PC-9 (cell line): ENCODE results near the gene ZNF846. TPM values are rescaled to one million over a fixed set of nuclear protein-coding genes. Genes with fewer than 3 reads are reported as not detected.
"Not testable (repeated sequence)": the region's sequence is repeated elsewhere in the genome, so short reads cannot be mapped to it uniquely, and the experiment has no call there.

Source experiments
- BruUV-seq: library from RNA; stranded (reverse); fragments of 400-500 nt; replicated peaks from 2 replicates; lab custom pipeline; 2021; lab: Mats Ljungman, UMichigan
- CTCF ChIA-PET: fragments of 300-600 bp; sonication (Branson Sonifier 250); formaldehyde crosslinking; loops from one replicate; lab custom pipeline; 2022; ENCODE audit warnings: antibody characterized with exemption; lab: Charles Lee
- POLR2A ChIA-PET: fragments of 300-600 bp; sonication (Branson Sonifier 250); formaldehyde crosslinking; loops from one replicate; lab custom pipeline; 2022; ENCODE audit warnings: antibody characterized with exemption; ENCODE audit not compliant: unreplicated experiment; lab: Charles Lee
- DNase-seq, 2 experiments: peaks; one replicate each; pipeline versions ENCODE4 v3.0.0 to v3.0.0-alpha.2; 2015 to 2022; ENCODE audit warnings: mixed read lengths in 1 of 2
- H2AFZ ChIP-seq: fragments of 200-600 bp; sonication (generic); 2 replicates; pipeline ENCODE4 v1.8.1; 2017; ENCODE audit warnings: antibody characterized with exemption
- H3F3A ChIP-seq: fragments of 200-600 bp; sonication (generic); 2 replicates; pipeline ENCODE4 v1.8.1; 2017; ENCODE audit warnings: antibody characterized with exemption, mild to moderate bottlenecking, low read depth; ENCODE audit not compliant: insufficient read depth
- H3K27ac ChIP-seq: fragments of 200-600 bp; sonication (generic); 2 replicates; pipeline ENCODE4 v1.6.1; 2016; ENCODE audit warnings: mixed run types
- H3K27me3 ChIP-seq: fragments of 200-600 bp; sonication (generic); 2 replicates; pipeline ENCODE4 v1.6.1; 2016; ENCODE audit warnings: low read depth, mixed run types; ENCODE audit not compliant: insufficient read depth
- H3K36me3 ChIP-seq: fragments of 200-600 bp; sonication (generic); 2 replicates; pipeline ENCODE4 v1.6.1; 2016; ENCODE audit warnings: low read depth, mixed run types
- H3K4me1 ChIP-seq: fragments of 200-600 bp; sonication (generic); replicated peaks from 2 replicates; pipeline ENCODE4 v1.6.1; 2016; ENCODE audit warnings: mixed run types; ENCODE audit not compliant: insufficient read depth
- H3K4me2 ChIP-seq: fragments of 200-600 bp; sonication (generic); 2 replicates; pipeline ENCODE4 v1.6.1; 2017; ENCODE audit warnings: mixed run types
- H3K4me3 ChIP-seq: fragments of 200-600 bp; sonication (generic); 2 replicates; pipeline ENCODE4 v1.6.1; 2016; ENCODE audit warnings: mixed run types
- H3K79me2 ChIP-seq: fragments of 200-600 bp; sonication (generic); 2 replicates; pipeline ENCODE4 v1.6.1; 2017; ENCODE audit warnings: low read depth, mixed run types
- H3K9me2 ChIP-seq: fragments of 200-600 bp; sonication (generic); 2 replicates; pipeline ENCODE4 v1.8.1; 2017; ENCODE audit warnings: mild to moderate bottlenecking; ENCODE audit not compliant: insufficient read depth
- H3K9me3 ChIP-seq: fragments of 200-600 bp; sonication (generic); 2 replicates; pipeline ENCODE4 v1.8.1; 2016; ENCODE audit warnings: low read depth; ENCODE audit not compliant: insufficient read depth
- H4K20me1 ChIP-seq: fragments of 200-600 bp; sonication (generic); 2 replicates; pipeline ENCODE4 v1.8.1; 2017; ENCODE audit not compliant: insufficient read depth
- EZH2 ChIP-seq: fragments of 200-600 bp; sonication (generic); IDR thresholded peaks from 2 replicates; pipeline ENCODE4 v1.8.0; 2017; ENCODE audit warnings: antibody characterized with exemption, low read depth
- intact Hi-C: fragments of 100-400 bp; cut with micrococcal nuclease; formaldehyde crosslinking; loops from one replicate; pipeline ENCODE4 v1.10.0; 2022; ENCODE audit not compliant: unreplicated experiment
- total RNA-seq: library from RNA; stranded (reverse); gene quantifications from 2 replicates; pipeline ENCODE4 v1.2.3, GENCODE V29; 2021
- TF ChIP-seq, protein P1 (sequence below): fragments of 200-600 bp; sonication (generic); conservative IDR thresholded peaks from 2 replicates; pipeline ENCODE4 v1.6.1; 2017; ENCODE audit warnings: mixed run types, antibody characterized with exemption, mild to moderate bottlenecking, moderate library complexity

Gene ZNF846
- total RNA-seq, 1 experiment from 2014 or later, result 8.3 TPM

DNA sequence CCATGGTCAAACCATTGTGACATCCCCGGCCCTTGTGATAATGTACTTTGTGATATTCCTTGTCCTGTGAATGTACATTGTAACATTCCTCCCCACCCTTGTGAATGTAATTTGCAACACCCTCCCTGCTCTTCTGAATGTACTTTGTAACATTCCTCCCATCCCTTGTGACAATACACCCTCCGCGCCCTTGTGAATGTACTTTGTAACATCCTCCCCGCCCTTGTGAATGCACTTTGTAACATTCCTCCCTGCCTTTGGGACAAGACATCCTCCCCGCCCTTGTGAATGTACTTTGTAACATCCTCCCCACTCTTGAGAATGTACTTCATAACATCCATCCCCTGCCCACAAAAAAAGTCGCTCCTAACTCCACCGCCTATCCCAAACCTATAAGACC lies 17.1 kb downstream of the ZNF846 start:
- intact Hi-C loops, result no loop called here
- POLR2A ChIA-PET, result no interaction called here
- H3K4me2 ChIP-seq, result no peak overlapping the region
- H3K9me3 ChIP-seq, result peaks cover 19% of the 10 kb centered on the region
- no peak overlapping the region for H3K4me3 ChIP-seq
- no peaks in the 10 kb centered on the region for H3K9me2 ChIP-seq
- no TSS peak for BruUV-seq
- H3F3A ChIP-seq, result no peaks in the 10 kb centered on the region
- H3K4me1 ChIP-seq, result no peaks in the 10 kb centered on the region
- no peaks in the 10 kb centered on the region for H3K79me2 ChIP-seq
- H2AFZ ChIP-seq, result no peak overlapping the region
- no peak for DNase-seq
- H3K27ac ChIP-seq, result no peak overlapping the region
- H3K36me3 ChIP-seq, result 0 out of 2 replicates have a peak, but pooled peaks cover 2% of the 10 kb centered on the region
- H4K20me1 ChIP-seq, result no peaks in the 10 kb centered on the region
- H3K27me3 ChIP-seq, result no peaks in the 10 kb centered on the region
- TF ChIP-seq, protein P1, sequence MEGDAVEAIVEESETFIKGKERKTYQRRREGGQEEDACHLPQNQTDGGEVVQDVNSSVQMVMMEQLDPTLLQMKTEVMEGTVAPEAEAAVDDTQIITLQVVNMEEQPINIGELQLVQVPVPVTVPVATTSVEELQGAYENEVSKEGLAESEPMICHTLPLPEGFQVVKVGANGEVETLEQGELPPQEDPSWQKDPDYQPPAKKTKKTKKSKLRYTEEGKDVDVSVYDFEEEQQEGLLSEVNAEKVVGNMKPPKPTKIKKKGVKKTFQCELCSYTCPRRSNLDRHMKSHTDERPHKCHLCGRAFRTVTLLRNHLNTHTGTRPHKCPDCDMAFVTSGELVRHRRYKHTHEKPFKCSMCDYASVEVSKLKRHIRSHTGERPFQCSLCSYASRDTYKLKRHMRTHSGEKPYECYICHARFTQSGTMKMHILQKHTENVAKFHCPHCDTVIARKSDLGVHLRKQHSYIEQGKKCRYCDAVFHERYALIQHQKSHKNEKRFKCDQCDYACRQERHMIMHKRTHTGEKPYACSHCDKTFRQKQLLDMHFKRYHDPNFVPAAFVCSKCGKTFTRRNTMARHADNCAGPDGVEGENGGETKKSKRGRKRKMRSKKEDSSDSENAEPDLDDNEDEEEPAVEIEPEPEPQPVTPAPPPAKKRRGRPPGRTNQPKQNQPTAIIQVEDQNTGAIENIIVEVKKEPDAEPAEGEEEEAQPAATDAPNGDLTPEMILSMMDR, result no peak
- no peak for TF ChIP-seq EZH2
- CTCF ChIA-PET, result no interaction called here

DNA sequence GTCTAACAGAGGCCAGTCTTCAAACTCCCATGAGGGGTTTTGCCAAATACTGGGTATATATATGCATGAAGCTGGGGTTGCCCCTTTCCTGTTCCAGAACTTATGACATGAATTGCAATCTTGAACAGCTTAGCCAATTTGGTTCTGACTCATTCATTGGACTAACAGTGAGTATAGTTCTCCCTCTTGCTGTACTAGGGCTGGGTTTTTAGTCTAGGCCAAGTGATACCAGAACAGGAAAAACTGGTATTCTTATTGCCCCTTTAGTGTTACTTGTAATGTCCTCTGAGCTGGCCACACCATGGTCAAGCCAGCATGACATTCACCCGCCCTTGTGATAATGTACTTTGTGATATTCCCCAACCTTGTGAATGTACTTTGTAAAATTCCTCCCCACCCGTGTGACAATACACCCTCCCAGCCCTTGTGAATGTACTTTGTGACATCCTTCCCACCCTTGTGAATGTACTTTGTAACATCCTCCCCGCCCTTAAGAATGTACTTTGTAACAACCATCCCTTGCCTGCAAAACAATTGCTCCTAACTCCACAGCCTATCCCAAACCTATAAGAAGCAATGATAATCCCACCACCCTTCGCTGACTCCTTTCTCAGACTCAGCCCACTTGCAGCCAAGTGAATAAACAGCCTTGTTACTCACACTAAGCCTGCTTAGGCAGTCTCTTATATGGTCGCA lies 26.9 kb downstream of the ZNF846 start:
- Histone ChIP-seq H3K27me3 (0 out of 2 replicates have a peak, but pooled peaks cover 10% of the 10 kb centered on the region), H4K20me1 (no peaks in the 10 kb centered on the region), H3K9me3 (0 out of 2 replicates have a peak, but pooled peaks cover 3% of the 10 kb centered on the region), H2AFZ (no peak overlapping the region), H3K79me2 (no peaks in the 10 kb centered on the region), H3K4me2 (peak overlapping the region; percentile 34; the same call in 1 of the 2 replicates), H3F3A (no peaks in the 10 kb centered on the region), H3K4me3 (no peak overlapping the region), H3K9me2 (no peaks in the 10 kb centered on the region), H3K4me1 (peaks cover 11% of the 10 kb centered on the region), H3K27ac (peak overlapping the region; percentile 52), H3K36me3 (no peaks in the 10 kb centered on the region)
- intact Hi-C loops, result no loop called here
- BruUV-seq, result no TSS peak
- POLR2A ChIA-PET, result interaction anchor here (0.6 kb wide), 1 partner anchor 20 kb away, joined by 5 read pairs; no protein-coding TSS in a partner anchor
- peak in 1 of 2 experiments; percentile 85 for DNase-seq
- no peak for TF ChIP-seq EZH2
- TF ChIP-seq, protein P1, result no peak
- CTCF ChIA-PET, result no interaction called here

DNA sequence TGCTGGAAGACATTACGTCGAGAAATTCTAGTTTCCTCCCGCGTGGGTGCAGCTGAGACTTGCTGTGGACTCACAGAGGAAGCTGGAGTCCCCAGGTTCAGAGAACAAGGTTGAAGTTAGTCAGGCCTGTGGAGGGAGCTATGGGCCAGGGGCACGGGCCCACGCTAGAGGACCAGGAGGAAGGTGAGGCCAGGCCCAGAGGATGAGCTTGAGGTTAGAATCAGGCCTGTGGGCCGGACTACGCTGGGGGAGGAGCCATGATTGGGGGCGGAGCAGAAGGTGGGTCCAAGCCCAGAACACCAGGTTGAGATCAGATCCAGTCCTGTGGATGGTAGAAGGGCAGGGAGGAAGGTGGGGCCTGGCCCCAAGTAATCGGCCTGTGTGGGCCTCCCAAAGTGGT lies 32.6 kb downstream of the ZNF846 start:
- intact Hi-C loops, result no loop called here
- no peaks in the 10 kb centered on the region for H3K9me2 ChIP-seq
- H2AFZ ChIP-seq, result no peak overlapping the region
- peaks cover 26% of the 10 kb centered on the region for H3K27me3 ChIP-seq
- no peak for DNase-seq
- H3K9me3 ChIP-seq, result no peaks in the 10 kb centered on the region
- TF ChIP-seq, protein P1, result no peak
- TF ChIP-seq EZH2, result no peak
- POLR2A ChIA-PET, result no interaction called here
- H3K4me3 ChIP-seq, result no peak overlapping the region
- no peaks in the 10 kb centered on the region for H3K79me2 ChIP-seq
- CTCF ChIA-PET, result no interaction called here
- no peaks in the 10 kb centered on the region for H3K36me3 ChIP-seq
- no peak overlapping the region for H3K4me2 ChIP-seq
- peaks cover under 1% of the 10 kb centered on the region; the same call in 1 of the 2 replicates for H3K4me1 ChIP-seq
- no peaks in the 10 kb centered on the region for H3F3A ChIP-seq
- H4K20me1 ChIP-seq, result no peaks in the 10 kb centered on the region
- BruUV-seq, result no TSS peak
- no peak overlapping the region for H3K27ac ChIP-seq

DNA sequence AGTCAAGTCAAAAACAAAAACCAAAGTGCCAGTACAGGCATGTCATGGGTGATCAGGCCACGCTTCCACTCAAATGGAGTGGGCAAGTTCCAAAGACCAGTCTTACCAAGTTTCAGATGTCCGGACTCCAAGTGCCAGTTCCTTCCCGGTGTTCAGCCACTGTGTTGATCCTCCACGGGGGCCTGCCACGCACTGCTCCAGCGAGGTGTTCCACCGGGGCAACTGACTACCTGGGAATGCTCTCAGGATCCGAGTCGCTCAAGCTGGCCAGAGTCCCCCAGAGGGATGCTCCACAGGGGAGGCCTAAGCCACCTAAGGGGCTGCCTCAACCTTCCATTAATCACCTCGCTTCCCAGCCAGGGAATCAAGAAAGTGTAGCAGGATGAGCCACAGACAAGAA lies 38.5 kb downstream of the ZNF846 start:
- H3K27ac ChIP-seq, H3K4me1 ChIP-seq, H3K9me2 ChIP-seq, H3K79me2 ChIP-seq, intact Hi-C loops, H3K9me3 ChIP-seq, H3K4me2 ChIP-seq, DNase-seq, POLR2A ChIA-PET, CTCF ChIA-PET, H3F3A ChIP-seq, H3K4me3 ChIP-seq, BruUV-seq, H4K20me1 ChIP-seq, H2AFZ ChIP-seq, H3K36me3 ChIP-seq: not testable (repeated sequence)
- peaks cover 37% of the 10 kb centered on the region for H3K27me3 ChIP-seq
